Stimulated activated CD4-positive, alpha-beta T cell treated with anti-CD3 and anti-CD28 coated beads, Interleukin-2, amount 100 ng/mL, for 4 hours (primary cell): ENCODE results near the gene UAP1.

Experiments used
- DNase-seq: peaks from one replicate; pipeline ENCODE4 v3.0.0-alpha.2; 2020; ENCODE audit warnings: low read depth

UAP1 gene

GRCh38 chr1:162617513-162617912, 56.0 kb downstream of the UAP1 start:
- DNase-seq = no peak

- no peak for DNase-seq
These were observed 57.6 kb downstream of the UAP1 start for GRCh38 chr1:162619076-162619475.

GRCh38 chr1:162621256-162621655, 59.7 kb downstream of the UAP1 start:
- no peak for DNase-seq

- DNase-seq = no peak
These were observed 64.2 kb downstream of the UAP1 start for GRCh38 chr1:162625679-162626078.

GRCh38 chr1:162626094-162626493, 64.6 kb downstream of the UAP1 start:
- DNase-seq = no peak

GRCh38 chr1:162626761-162627160, 65.2 kb downstream of the UAP1 start:
- DNase-seq = no peak

GRCh38 chr1:162627662-162628296, 66.3 kb downstream of the UAP1 start:
- DNase-seq = no peak

- DNase-seq = no peak
These were observed 67.6 kb downstream of the UAP1 start for GRCh38 chr1:162629077-162629627.

GRCh38 chr1:162629651-162630050, 68.1 kb downstream of the UAP1 start:
- no peak for DNase-seq

GRCh38 chr1:162631546-162632191, 70.1 kb downstream of the UAP1 start:
- no peak for DNase-seq

GRCh38 chr1:162632217-162632666, 70.7 kb downstream of the UAP1 start, which contains the start of gene DDR2:
Gene DDR2 (plus strand): TSS chr1:162632464. CDS start chr1:162719064, 86,600 bp downstream.
- DNase-seq = no peak

GRCh38 chr1:162632698-162633080, 71.2 kb downstream of the UAP1 start:
- DNase-seq = no peak

GRCh38 chr1:162633081-162633762, 71.7 kb downstream of the UAP1 start:
- DNase-seq = no peak

- no peak for DNase-seq
These were observed 73.9 kb downstream of the UAP1 start for GRCh38 chr1:162635418-162635817.

- no peak for DNase-seq
These were observed 78.2 kb downstream of the UAP1 start for GRCh38 chr1:162639718-162640117.

- no peak for DNase-seq
These were observed 79.6 kb downstream of the UAP1 start for GRCh38 chr1:162641114-162641513.

GRCh38 chr1:162644986-162645314, 83.4 kb downstream of the UAP1 start:
- DNase-seq = no peak

- no peak for DNase-seq
These were observed 84.1 kb downstream of the UAP1 start for GRCh38 chr1:162645666-162646065.

GRCh38 chr1:162649583-162649982, 88.1 kb downstream of the UAP1 start:
- no peak for DNase-seq
